ENCODE measurements around the gene SCAI.
"Not testable (repeated sequence)": the region's sequence is repeated elsewhere in the genome, so short reads cannot be mapped to it uniquely, and the experiment has no call there.

Gene SCAI

GRCh38 chr9:125143377-125144090 lies at the start of gene SCAI:
Gene SCAI, minus strand, starts transcription at chr9:125143528. Its CDS starts 91 bp downstream, at chr9:125143437.
- peak; percentile 99 for DNase-seq (ENCODE audit: low spot score)

- no peak for DNase-seq (ENCODE audit: low spot score)
Measured at GRCh38 chr9:125190361-125190801, 47.1 kb upstream of the SCAI start.

GRCh38 chr9:125189361-125190289 lies 46.3 kb upstream of the SCAI start, which contains the start of gene PPP6C:
Gene PPP6C, minus strand, starts transcription at chr9:125189803. Its CDS starts 85 bp downstream, at chr9:125189718.
- DNase-seq (ENCODE audit: low spot score): peak; percentile 94

DNA sequence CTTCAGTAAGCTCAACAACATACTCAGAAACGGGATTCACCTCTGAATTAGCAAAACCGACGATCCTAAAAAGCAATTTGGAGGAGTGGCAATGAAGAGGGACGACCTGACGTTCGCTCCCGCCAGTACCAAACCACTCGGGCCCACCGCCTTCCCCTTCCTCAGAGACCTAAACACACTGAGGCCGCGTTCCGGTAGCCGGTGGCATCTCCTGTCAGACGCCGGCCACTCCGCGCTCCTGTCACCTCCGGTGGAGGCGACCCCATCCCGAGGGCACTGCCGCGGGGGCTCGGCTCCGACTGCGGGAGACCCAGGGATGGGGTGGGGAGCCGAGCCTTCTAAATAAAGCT lies 45.7 kb upstream of the SCAI start:
- DNase-seq (ENCODE audit: low spot score): peak; percentile 23

DNA sequence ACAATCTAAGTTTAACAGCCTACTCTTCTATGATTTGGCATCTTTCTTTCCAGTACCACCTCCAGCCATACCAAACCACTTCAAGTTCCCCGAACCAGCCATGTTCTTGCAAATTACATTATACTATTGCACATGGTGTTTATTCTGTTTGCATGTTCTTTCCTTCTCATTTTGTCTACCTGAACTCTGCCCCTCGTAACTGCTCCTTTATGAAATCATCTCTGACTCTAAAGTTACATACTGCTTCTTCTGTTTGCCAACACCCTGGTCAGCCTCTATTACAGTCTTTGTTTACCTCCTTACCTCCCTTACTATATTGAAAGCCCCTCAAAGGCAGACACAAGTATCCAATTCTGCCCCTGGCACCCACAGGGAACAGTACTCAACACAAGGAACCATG lies 40.2 kb upstream of the SCAI start:
- no peak for DNase-seq (ENCODE audit: low spot score)

DNA sequence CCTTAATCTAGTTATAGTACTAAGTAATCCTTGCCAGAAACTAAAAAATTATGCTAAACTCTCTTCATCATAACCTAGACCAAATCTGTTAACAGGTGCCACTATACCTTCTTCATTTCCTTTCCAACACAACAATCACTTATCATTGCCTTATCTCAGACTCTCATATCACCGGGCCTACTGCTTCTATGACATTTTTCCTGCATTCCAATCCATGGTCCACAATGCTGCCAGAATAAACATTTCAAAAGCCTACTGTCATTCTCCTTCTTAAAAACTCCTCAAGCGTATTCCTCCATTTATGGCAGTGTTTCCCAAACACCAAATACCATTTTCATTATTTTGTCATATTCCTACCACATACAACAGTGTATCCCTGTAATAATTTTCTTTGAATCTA lies 39.7 kb upstream of the SCAI start:
- DNase-seq (ENCODE audit: low spot score): no peak

GRCh38 chr9:125181756-125182155 lies 38.4 kb upstream of the SCAI start:
- DNase-seq (ENCODE audit: low spot score): not testable (repeated sequence)

- DNase-seq (ENCODE audit: low spot score): no peak
Measured at GRCh38 chr9:125180876-125181275, 37.5 kb upstream of the SCAI start.

DNA sequence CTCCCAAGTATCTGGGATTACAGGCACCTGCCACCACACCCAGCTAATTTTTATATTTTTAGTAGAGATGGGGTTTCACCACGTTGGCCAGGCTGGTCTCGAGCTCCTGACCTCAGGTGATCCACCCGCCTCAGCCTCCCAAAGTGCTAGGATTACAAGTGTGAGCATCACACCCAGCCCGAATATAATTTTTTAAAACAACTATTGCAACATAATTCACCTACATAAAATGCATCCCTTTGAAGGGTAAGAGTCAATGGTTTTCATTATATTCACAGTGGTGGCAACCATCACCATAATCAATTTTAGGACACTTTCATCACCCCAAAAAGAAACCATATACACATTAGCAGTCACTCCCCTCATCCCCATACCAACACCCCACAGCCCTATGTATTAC lies 36.4 kb upstream of the SCAI start:
- not testable (repeated sequence) for DNase-seq (ENCODE audit: low spot score)

DNA sequence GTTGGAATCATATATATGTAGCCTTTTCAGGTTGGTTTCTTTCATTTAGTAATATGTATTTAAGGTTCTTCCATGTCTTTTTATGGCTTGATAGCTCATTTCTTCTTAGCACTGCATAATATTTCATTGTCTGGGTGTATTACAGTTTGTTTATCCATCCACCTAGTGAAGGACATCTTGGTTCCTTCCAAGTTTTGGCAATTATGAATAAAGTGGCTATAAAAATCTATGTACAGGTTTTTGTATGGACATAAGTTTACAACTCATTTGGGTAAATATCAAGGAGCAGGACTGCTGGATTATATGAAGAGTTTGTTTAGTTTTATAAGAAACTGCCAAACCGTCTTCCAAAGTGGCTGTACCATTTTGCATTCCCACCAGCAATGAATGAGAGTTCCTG lies 34.6 kb upstream of the SCAI start:
- DNase-seq (ENCODE audit: low spot score): no peak

DNA sequence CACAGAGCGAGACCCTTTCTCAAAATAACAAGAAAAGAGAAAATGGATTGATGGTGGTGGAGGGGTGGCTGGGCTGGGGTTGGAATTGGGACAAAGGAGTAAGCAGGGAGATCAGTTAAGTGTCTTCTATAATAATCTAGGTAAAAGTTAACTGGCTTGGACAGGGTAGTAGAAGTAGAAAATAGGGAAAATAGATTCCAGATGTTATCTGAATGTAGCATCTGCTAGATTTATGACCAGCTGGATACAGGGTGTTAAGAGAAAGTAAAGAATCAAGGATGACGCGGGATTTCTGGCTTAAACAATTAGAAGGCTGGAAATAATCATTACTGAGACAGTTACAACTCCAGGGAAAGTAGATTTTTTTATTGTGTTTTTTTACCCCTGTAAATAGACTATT lies 33.3 kb upstream of the SCAI start:
- no peak for DNase-seq (ENCODE audit: low spot score)

GRCh38 chr9:125172031-125172755 lies 28.9 kb upstream of the SCAI start:
- DNase-seq (ENCODE audit: low spot score): no peak

GRCh38 chr9:125169895-125170294 lies 26.6 kb upstream of the SCAI start:
- DNase-seq (ENCODE audit: low spot score): no peak

- DNase-seq (ENCODE audit: low spot score): no peak
Measured at GRCh38 chr9:125166762-125167161, 23.4 kb upstream of the SCAI start.

DNA sequence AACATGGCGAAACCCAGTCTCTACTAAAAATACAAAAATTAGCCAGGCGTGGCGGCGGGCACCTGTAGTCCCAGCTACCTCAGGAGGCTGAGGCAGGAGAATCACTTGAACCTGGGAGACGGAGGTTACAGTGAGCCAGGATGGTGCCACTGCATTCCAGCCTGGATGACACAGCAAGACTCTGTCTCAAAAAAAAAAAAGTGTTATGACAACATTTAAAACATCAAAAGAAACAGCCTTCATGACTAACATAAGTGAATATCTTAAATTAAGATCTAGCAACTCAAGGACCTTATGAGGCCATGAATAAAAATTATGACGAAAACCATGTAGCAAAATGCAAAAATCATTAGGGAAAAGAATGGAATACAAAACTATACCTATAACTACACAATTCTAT lies 19.6 kb upstream of the SCAI start:
- not testable (repeated sequence) for DNase-seq (ENCODE audit: low spot score)

DNA sequence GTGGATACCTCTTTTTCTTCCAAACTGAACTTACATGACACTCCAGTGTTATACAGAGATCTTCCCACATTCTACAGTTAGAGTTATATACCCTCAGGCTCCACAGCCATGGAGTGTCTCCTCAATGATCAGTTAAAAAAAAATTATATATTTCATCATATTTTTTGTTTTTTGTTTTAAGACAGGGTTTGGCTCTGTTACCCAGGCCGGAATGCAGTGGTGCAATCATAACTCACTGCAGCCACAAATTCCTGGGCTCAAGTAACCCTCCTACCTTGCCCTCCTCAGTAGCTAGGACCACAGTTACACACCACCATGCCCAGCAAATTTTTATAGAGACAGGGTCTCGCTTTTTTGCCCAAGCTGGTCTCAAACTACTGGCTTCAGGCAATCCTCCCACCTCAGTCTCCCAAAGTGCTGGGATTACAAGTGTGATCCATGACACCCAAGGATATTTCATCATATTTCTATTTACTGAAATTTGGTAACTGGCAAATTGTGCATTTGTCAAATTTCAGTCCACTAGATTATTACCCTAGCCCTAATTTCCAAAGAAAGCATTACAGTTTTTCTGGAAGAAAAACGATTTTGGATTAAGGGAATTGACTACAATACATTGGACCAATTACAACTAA lies 18.1 kb upstream of the SCAI start:
- DNase-seq (ENCODE audit: low spot score): no peak

- DNase-seq (ENCODE audit: low spot score): no peak
Measured at GRCh38 chr9:125160750-125161149, 17.4 kb upstream of the SCAI start.

DNA sequence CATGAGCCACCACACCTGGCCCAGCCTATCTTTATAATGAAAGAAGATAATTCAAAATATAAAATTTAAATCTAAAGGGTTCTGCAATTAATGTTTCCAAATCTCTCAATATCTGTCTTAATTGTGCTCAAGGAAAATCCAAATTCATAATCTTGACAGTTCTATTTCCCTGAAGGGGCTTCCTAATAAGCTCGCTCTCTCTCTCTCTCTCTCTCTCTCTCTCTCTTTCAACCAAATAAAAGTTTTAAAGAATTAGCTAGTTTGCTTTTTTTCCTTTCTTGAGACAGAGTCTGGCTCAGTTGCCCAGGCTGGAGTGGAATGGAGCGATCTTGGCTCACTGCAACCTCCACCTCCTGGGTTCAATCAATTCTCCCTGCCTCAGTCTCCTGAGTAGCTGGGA lies 13.2 kb upstream of the SCAI start:
- DNase-seq (ENCODE audit: low spot score): no peak

DNA sequence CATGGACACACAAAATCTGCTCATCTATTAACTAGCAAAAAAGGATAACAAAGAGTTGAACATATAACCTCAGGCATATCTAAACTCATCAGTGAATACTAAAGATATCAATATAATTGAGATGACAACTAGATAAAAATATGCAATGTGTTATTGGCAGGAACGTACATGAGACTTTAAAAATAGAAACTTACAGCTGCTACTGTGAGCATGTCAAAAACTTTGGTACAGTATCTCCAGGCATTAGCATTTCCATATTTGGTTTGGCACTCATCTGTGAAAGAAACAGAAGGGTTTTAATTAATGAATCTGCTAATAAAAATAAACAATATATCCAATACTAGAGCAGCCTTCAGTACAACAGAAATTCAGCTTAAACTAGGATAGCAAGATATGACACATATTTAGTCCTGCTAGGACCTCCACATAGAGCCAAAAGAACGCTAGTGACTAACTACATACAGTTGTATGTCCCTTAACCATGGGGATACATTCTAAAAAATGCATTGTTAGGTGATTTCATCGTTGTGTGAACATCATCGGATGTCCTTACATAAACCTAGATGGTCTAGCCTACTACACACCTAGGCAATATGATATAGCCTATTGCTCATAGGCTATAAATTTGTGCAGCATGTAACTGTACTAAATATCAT lies 10.5 kb upstream of the SCAI start:
- no peak for DNase-seq (ENCODE audit: low spot score)

- no peak for DNase-seq (ENCODE audit: low spot score)
Measured at GRCh38 chr9:125151730-125152129, 8.4 kb upstream of the SCAI start.

Measured in HuH-7 (cell line).